Endodermal cell (in vitro differentiated cells): Measurements from ENCODE around the gene NDUFC2. TPM values are rescaled to one million over a fixed set of nuclear protein-coding genes. Genes with fewer than 3 reads are reported as not detected.
A peak's percentile ranks its signal among the peaks of the same experiment; 100 is the strongest.

Source experiments
- DNase-seq: peaks from one replicate; pipeline ENCODE4 v3.0.0-alpha.2; 2017
- H3K27ac ChIP-seq: 2 replicates; pipeline ENCODE4 v1.5.1; 2013; ENCODE audit warnings: mild to moderate bottlenecking, low read depth, low read length, moderate library complexity
- H3K27me3 ChIP-seq: 2 replicates; pipeline ENCODE4 v1.6.1; 2013; ENCODE audit warnings: mild to moderate bottlenecking, low read length, moderate library complexity; ENCODE audit not compliant: insufficient read depth, control insufficient read depth, poor library complexity, severe bottlenecking
- H3K36me3 ChIP-seq: 2 replicates; pipeline ENCODE4 v1.7.0; 2013; ENCODE audit warnings: mild to moderate bottlenecking, low read length, moderate library complexity; ENCODE audit not compliant: control insufficient read depth, insufficient read depth
- H3K4me1 ChIP-seq: one replicate; pipeline ENCODE4 v1.7.0; 2013; ENCODE audit warnings: low read length; ENCODE audit not compliant: control insufficient read depth, insufficient read depth
- H3K4me3 ChIP-seq: 2 replicates; pipeline ENCODE4 v1.5.1; 2013; ENCODE audit warnings: mild to moderate bottlenecking, low read length, moderate library complexity
- H3K9ac ChIP-seq: 2 replicates; pipeline ENCODE4 v1.6.1; 2013; ENCODE audit warnings: mild to moderate bottlenecking, low read length, moderate library complexity; ENCODE audit not compliant: poor library complexity, severe bottlenecking; ENCODE audit errors: extremely low read depth
- H3K9me3 ChIP-seq: 2 replicates; pipeline ENCODE4 v1.6.1; 2013; ENCODE audit warnings: mild to moderate bottlenecking, low read length, moderate library complexity; ENCODE audit not compliant: control insufficient read depth
- H3K27ac Mint-ChIP-seq: 2 replicates; pipeline ENCODE4 v1.8.0; 2020; ENCODE audit warnings: mixed read lengths
- H3K27me3 Mint-ChIP-seq: 2 replicates; pipeline ENCODE4 v1.8.0; 2021; ENCODE audit warnings: mild to moderate bottlenecking, mixed read lengths; ENCODE audit not compliant: insufficient read depth
- H3K36me3 Mint-ChIP-seq: 2 replicates; pipeline ENCODE4 v1.8.0; 2020; ENCODE audit warnings: low read depth, mixed read lengths
- H3K4me1 Mint-ChIP-seq: 2 replicates; pipeline ENCODE4 v1.8.0; 2020; ENCODE audit warnings: mixed read lengths
- H3K4me3 Mint-ChIP-seq: 2 replicates; pipeline ENCODE4 v1.8.0; 2020; ENCODE audit warnings: mild to moderate bottlenecking, moderate library complexity, mixed read lengths
- H3K9me3 Mint-ChIP-seq: 2 replicates; pipeline ENCODE4 v1.8.0; 2020; ENCODE audit warnings: mild to moderate bottlenecking, mixed read lengths
- CTCF ChIP-seq: fragments of 200-600 bp; sonication (generic); conservative IDR thresholded peaks from 2 replicates; pipeline ENCODE4 v1.5.0; 2021; ENCODE audit warnings: antibody characterized with exemption, mild to moderate bottlenecking
- WGBS, 2 experiments: methylation state at CpG; one replicate each; pipeline versions ENCODE4 v1.1.5 to v1.1.7; 2013; ENCODE audit warnings: missing lambda C conversion rate in 2 of 2, mixed read lengths in 1 of 2; ENCODE audit not compliant: insufficient coverage in 1 of 2, insufficient read length in 1 of 2; 5-methylcytosine and 5-hydroxymethylcytosine counted together
- total RNA-seq, 2 donors: library from RNA; stranded (reverse); fragmentation: NEBNext Ultra II Directional in 1 of 2; extraction: Animal tissue kit (Norgen Biotek cat#: 25700) in 1 of 2; gene quantifications; 2 replicates in 1 of 2; 3 replicates in 1 of 2; pipeline ENCODE4 v1.2.1, GENCODE V29; 2021

The NDUFC2 gene
- total RNA-seq, 2 donors from 2014 or later: 255 to 275 TPM

DNA sequence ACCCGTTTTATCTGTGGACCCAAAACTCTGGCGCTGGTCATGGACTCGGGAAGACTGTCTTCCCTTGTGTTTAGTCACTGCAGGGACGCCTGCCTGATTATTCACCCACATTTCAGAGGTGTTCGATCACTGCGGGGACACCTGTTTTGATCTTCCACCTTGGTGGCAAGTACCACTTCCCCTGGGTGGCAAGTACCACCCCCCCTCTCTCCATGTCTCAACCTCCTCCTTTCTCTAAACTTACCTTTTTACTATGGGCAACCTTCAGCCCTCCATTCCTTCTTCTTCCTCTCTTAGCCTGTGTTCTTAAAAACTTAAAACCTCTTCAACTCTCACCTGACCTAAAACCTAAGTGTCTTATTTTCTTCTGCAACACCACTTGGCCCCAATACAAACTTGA, 1.9 kb upstream of the NDUFC2 start:
- no peak overlapping the region for H3K27ac ChIP-seq

GRCh38 chr11:78080818-78081495, 1.3 kb upstream of the NDUFC2 start:
- no peak for TF ChIP-seq CTCF
- Mint-ChIP-seq H3K4me3 (peak overlapping the region; percentile 89), H3K4me1 (peaks cover 13% of the 10 kb centered on the region), H3K27me3 (peaks cover 6% of the 10 kb centered on the region), H3K36me3 (peaks cover 9% of the 10 kb centered on the region), H3K27ac (no peak overlapping the region), H3K9me3 (peaks cover 3% of the 10 kb centered on the region)
- DNase-seq: no peak
- peaks cover 4% of the 10 kb centered on the region for H3K36me3 ChIP-seq
- peaks cover 23% of the 10 kb centered on the region for H3K9me3 ChIP-seq
- 94 to 97% methylated on average over 11 of the region's 11 CpGs for WGBS, 2 experiments
- no peak overlapping the region for H3K27ac ChIP-seq
- H3K4me1 ChIP-seq: no peaks in the 10 kb centered on the region
- H3K9ac ChIP-seq: no peak overlapping the region
- no peaks in the 10 kb centered on the region for H3K27me3 ChIP-seq
- H3K4me3 ChIP-seq: no peak overlapping the region

More for the DNA sequence above, 1.9 kb upstream of the NDUFC2 start:
- no peak for DNase-seq
- peaks cover 25% of the 10 kb centered on the region for H3K9me3 ChIP-seq
- H3K36me3 Mint-ChIP-seq: peaks cover 8% of the 10 kb centered on the region
- H3K27ac Mint-ChIP-seq: no peak overlapping the region
- no peak overlapping the region for H3K4me3 Mint-ChIP-seq
- H3K9ac ChIP-seq: no peak overlapping the region
- no peaks in the 10 kb centered on the region for H3K27me3 ChIP-seq
- H3K9me3 Mint-ChIP-seq: peaks cover 3% of the 10 kb centered on the region
- peaks cover 12% of the 10 kb centered on the region for H3K4me1 Mint-ChIP-seq
- no peaks in the 10 kb centered on the region for H3K36me3 ChIP-seq
- no peak for TF ChIP-seq CTCF
- H3K4me1 ChIP-seq: no peaks in the 10 kb centered on the region
- 91 to 96% methylated on average over 5 to 6 of the region's 6 CpGs for WGBS, 2 experiments
- H3K27me3 Mint-ChIP-seq: peaks cover 6% of the 10 kb centered on the region
- no peak overlapping the region for H3K4me3 ChIP-seq

DNA sequence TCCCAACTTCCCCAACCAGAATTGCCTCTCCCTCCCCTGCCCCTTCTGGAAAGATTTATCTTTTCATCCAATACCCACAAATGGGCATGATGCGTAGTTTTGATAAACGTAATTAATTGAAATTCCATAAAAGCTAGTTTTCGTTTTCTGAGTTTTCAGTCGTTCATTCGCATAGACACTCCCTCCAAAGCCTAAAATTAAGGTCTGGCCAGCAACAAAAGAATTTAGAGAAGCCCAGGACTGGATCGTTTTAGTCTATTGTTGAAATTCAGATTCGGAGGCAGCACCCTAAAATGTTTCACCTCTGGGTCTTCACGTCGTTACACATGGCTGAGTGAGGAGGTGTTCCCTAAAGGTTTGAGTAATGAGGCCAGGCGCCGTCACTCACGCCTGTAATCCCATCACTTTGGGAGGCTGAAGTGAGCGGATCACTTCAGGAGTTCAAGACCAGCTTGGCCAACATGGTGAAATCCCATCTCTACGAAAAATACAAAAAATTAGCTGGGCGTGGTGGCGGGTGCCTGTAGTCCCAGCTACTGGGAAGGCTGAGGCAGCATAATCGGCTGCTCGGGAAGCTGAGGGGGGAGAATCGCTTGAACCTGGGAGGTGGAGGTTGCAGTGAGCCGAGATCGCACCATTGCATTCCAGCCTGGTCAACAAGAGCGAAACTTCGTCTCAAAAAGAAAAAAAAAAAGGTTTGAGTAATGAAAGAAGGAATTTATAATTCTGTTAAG, 589 bp upstream of the NDUFC2 start:
- H3K27ac ChIP-seq: peak overlapping the region; percentile 74
- 78% methylated on average over 19 to 23 of the region's 23 CpGs for WGBS, 2 experiments
- H3K4me1 Mint-ChIP-seq: peaks cover 13% of the 10 kb centered on the region

More for the DNA sequence above, 589 bp upstream of the NDUFC2 start:
- no peak for TF ChIP-seq CTCF
- Histone ChIP-seq H3K36me3 (peaks cover 11% of the 10 kb centered on the region), H3K4me1 (no peaks in the 10 kb centered on the region), H3K27me3 (no peaks in the 10 kb centered on the region), H3K4me3 (peak overlapping the region; percentile 97), H3K9ac (peak overlapping the region; percentile 81), H3K9me3 (peaks cover 16% of the 10 kb centered on the region)
- peak overlapping the region; percentile 92 for H3K27ac Mint-ChIP-seq
- H3K9me3 Mint-ChIP-seq: peaks cover 3% of the 10 kb centered on the region
- H3K4me3 Mint-ChIP-seq: peak overlapping the region; percentile 89
- no peak for DNase-seq
- H3K27me3 Mint-ChIP-seq: peaks cover 6% of the 10 kb centered on the region
- H3K36me3 Mint-ChIP-seq: peaks cover 9% of the 10 kb centered on the region
